T47D (cell line): ENCODE results near the gene TWF2.

ENCODE experiments used
- DNase-seq, 2 experiments: peaks; one replicate each; pipeline versions ENCODE4 v3.0.0 to v3.0.0-alpha.2; 2011 to 2012; ENCODE audit warnings: low read depth in 1 of 2, low spot score in 1 of 2
- JUND ChIP-seq: IDR thresholded peaks from 2 replicates; pipeline ENCODE4 v1.6.1; 2012; ENCODE audit warnings: low read depth
- in situ Hi-C: cut with HindIII; loops from 2 replicates; pipeline ENCODE4 v1.10.0; 2016; ENCODE audit warnings: low sequenced_read_pairs, low pct_unique_long_range_greater_than_20kb

The TWF2 gene

DNA sequence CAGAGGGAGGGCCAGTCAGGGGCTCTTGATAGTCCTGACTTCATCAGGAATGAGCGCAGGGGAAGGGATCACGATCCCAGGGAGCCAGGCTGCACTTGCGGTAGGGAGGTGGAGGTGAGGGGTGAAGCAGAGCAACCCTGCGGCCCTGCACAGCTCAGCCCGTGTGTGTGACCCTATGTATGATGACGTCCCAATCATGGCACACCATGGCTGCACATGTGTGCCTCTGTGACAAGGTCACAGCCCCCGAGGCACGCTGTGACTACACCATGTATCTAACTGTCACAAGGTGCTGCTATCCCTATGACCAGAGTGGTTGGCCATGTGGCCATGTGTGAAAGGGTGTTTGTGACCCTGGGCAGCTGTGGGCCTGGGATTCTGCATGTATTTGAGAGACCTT is 54.3 kb downstream of the TWF2 start:
- DNase-seq: no peak
- in situ Hi-C loops: no loop called here
- no peak for TF ChIP-seq JUND

DNA sequence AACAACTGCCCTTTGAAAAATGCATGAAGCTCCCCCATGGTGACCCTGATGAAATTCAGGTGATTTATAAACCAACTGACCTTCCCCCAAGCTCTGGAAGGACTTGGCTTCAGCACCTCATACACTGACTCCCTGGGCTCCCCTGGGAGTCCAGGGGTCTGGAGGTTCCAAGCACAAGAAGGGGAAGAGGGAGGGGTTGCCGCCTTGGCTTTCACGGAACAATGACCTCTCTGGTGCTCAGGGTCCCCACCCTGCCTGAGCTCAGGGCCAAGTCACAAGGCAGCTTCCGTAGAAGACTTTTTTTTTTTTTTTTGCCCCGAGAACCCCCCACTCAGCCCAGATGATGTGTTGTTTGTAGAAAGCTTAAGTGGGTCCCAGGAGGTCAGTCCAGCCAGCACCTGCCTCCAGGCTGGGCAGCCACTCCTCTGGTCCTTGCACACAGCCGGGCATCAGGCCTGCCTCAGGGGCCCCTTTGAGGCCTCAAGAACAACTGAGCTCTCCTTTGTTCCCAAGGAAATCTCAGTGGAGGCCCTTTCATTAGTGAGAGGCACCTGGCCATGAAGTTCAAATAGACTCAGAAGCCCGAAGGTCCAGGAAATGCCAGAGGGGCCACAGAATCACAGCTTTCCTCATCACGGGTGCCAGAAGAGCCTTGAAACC is 55.0 kb downstream of the TWF2 start:
- no peak for TF ChIP-seq JUND
- no peak for DNase-seq
- in situ Hi-C loops: no loop called here

DNA sequence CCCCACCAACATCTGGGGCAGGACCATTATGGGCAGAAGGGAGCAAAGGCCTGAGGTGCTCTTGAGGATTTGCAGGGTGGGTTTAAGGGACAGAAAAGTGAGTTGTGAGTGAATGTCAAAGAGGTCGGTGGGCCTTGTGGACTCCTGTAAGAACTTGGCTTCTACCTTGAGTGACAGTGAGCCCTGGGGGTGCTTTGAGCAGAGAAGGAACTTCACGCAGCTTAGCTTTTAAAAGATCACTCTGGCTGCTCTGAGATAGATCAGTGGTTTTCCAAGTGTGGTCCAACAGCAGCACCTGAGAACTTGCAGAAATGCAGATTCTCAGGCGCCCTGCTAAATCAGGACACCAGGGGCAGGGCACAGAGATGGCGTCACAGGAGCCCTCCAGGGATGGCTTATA is 56.3 kb downstream of the TWF2 start:
- DNase-seq: no peak
- in situ Hi-C loops: no loop called here
- TF ChIP-seq JUND: no peak

DNA sequence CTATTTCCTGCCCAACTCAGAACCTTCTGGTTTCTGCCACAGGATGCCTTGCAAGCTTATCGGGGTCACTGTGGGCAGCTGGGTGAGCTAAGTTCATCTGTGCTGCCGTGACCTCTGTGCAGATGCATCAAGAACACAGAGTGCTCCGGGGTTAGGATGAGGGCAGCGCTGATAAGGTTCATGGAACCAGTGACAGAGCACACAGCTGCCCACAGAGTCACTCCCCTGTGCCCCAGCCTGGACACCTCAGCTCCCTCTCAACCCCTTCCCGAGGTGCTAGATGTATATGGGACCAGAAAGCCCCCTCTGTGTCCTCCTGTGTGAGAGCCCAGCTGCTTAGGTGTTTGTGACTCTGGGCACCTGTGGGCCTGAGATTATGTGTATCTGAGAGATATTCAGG is 56.8 kb downstream of the TWF2 start:
- no peak for TF ChIP-seq JUND
- in situ Hi-C loops: no loop called here
- no peak for DNase-seq

DNA sequence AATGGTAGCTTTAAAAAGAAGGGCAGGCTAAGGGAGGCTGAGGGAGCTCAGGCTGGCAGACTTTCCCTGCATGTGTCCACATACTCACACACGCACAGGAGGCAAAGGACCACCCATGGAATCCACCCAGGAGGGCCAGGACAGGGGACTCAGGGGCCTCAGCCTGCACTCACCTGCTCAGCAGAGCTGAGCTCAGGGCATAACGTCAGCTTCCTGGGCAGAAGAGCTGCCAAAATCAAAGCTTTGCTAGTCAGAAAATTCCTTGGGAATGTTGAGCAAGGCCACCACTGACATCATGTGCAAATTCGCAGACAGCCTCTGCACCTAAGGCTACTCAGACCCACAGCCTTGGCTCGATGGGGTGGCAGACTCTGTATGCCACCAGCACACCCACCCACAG is 57.4 kb downstream of the TWF2 start:
- TF ChIP-seq JUND: no peak
- peak; percentile 17 to 20 for DNase-seq
- in situ Hi-C loops: no loop called here
